Activated CD8-positive, alpha-beta memory T cell treated with anti-CD3 and anti-CD28 coated beads for 36 hours (primary cell): ENCODE measurements around the gene RNF227. TPM values are rescaled to one million over a fixed set of nuclear protein-coding genes. Genes with fewer than 3 reads are reported as not detected.
"Not testable (repeated sequence)": the region's sequence is repeated elsewhere in the genome, so short reads cannot be mapped to it uniquely, and the experiment has no call there.

Experiments used
- CTCF ChIA-PET: fragments of 350-600 bp; sonication (Branson Sonifier 250); formaldehyde crosslinking; loops from one replicate; lab custom pipeline; 2021; ENCODE audit warnings: antibody characterized with exemption; lab: Charles Lee
- POLR2A ChIA-PET: fragments of 350-600 bp; sonication (Branson Sonifier 250); formaldehyde crosslinking; loops from one replicate; lab custom pipeline; 2021; ENCODE audit warnings: antibody characterized with exemption; lab: Charles Lee
- total RNA-seq, 2 experiments: library from RNA; stranded (reverse); gene quantifications; one replicate each; pipeline ENCODE4 v1.2.3, GENCODE V29; 2021

RNF227 gene
- total RNA-seq: 1 to 10 TPM; 4.4 to 4.5 TPM

- CTCF ChIA-PET: interaction anchor here (0.8 to 3.5 kb wide), 13 partner anchors 10 to 224 kb away, joined by 3 to 34 read pairs (median 3); partner anchors contain the start of genes CNTROB and TRAPPC1
Observed at GRCh38 chr17:7915611-7916384, at the start of gene RNF227. Gene RNF227, minus strand, starts transcription at chr17:7916289. Its CDS starts 94 bp downstream, at chr17:7916195.

GRCh38 chr17:7961421-7961820 lies 45.3 kb upstream of the RNF227 start:
- POLR2A ChIA-PET: no interaction called here
- CTCF ChIA-PET: interaction anchor here (1.2 kb wide), 1 partner anchor 17 kb away, joined by 4 read pairs; no protein-coding TSS in a partner anchor

More at GRCh38 chr17:7915611-7916384, at the start of gene RNF227:
- POLR2A ChIA-PET: interaction anchor here (0.8 to 2.5 kb wide), 6 partner anchors 14 to 158 kb away, joined by 3 to 15 read pairs (median 4); partner anchors contain the start of genes CNTROB, KCNAB3, NAA38 and TRAPPC1

GRCh38 chr17:7959503-7960253 lies 43.6 kb upstream of the RNF227 start:
- CTCF ChIA-PET: no interaction called here
- POLR2A ChIA-PET: no interaction called here

GRCh38 chr17:7956228-7956965 lies 40.3 kb upstream of the RNF227 start:
- CTCF ChIA-PET: interaction anchor here (0.6 to 1.6 kb wide), 2 partner anchors 34 to 626 kb away, joined by 3 to 6 read pairs; no protein-coding TSS in a partner anchor
- POLR2A ChIA-PET: no interaction called here

GRCh38 chr17:7955414-7956227 lies 39.5 kb upstream of the RNF227 start:
- CTCF ChIA-PET: interaction anchor here (0.6 to 1.6 kb wide), 2 partner anchors 35 to 627 kb away, joined by 3 to 6 read pairs; no protein-coding TSS in a partner anchor
- POLR2A ChIA-PET: no interaction called here

- CTCF ChIA-PET: interaction anchor here (1.2 kb wide), 1 partner anchor 18 kb away, joined by 3 read pairs; no protein-coding TSS in a partner anchor
- POLR2A ChIA-PET: not testable (repeated sequence)
Observed at GRCh38 chr17:7953266-7953665, 37.2 kb upstream of the RNF227 start.

GRCh38 chr17:7951143-7951792 lies 35.2 kb upstream of the RNF227 start:
- ChIA-PET POLR2A (no interaction called here), CTCF (interaction anchor here (0.6 to 1.1 kb wide), 4 partner anchors 26 to 38 kb away, joined by 3 to 4 read pairs (median 3); no protein-coding TSS in a partner anchor)

- ChIA-PET POLR2A (no interaction called here), CTCF (interaction anchor here (0.6 to 1.0 kb wide), 3 partner anchors 35 to 772 kb away, joined by 3 read pairs; no protein-coding TSS in a partner anchor)
Observed at GRCh38 chr17:7950578-7950977, 34.5 kb upstream of the RNF227 start.

GRCh38 chr17:7947651-7948050 lies 31.6 kb upstream of the RNF227 start:
- ChIA-PET POLR2A (no interaction called here), CTCF (no interaction called here)

- POLR2A ChIA-PET: interaction anchor here (0.6 to 1.3 kb wide), 2 partner anchors 14 to 72 kb away, joined by 3 to 4 read pairs; no protein-coding TSS in a partner anchor
Observed at GRCh38 chr17:7946441-7946840, 30.4 kb upstream of the RNF227 start.

GRCh38 chr17:7945651-7946050 lies 29.6 kb upstream of the RNF227 start:
- CTCF ChIA-PET: interaction anchor here (0.9 kb wide), 1 partner anchor 117 kb away, joined by 3 read pairs; no protein-coding TSS in a partner anchor
- POLR2A ChIA-PET: interaction anchor here (1.3 kb wide), 1 partner anchor 13 kb away, joined by 3 read pairs; no protein-coding TSS in a partner anchor

More at GRCh38 chr17:7946441-7946840, 30.4 kb upstream of the RNF227 start:
- CTCF ChIA-PET: no interaction called here

GRCh38 chr17:7944326-7944725 lies 28.2 kb upstream of the RNF227 start:
- ChIA-PET POLR2A (no interaction called here), CTCF (interaction anchor here (0.8 to 2.9 kb wide), 4 partner anchors 17 to 117 kb away, joined by 3 to 13 read pairs (median 4); no protein-coding TSS in a partner anchor)

- POLR2A ChIA-PET: interaction anchor here (0.6 kb wide), 1 partner anchor 84 kb away, joined by 3 read pairs; no protein-coding TSS in a partner anchor
- CTCF ChIA-PET: interaction anchor here (2.9 kb wide), 1 partner anchor 46 kb away, joined by 13 read pairs; no protein-coding TSS in a partner anchor
Observed at GRCh38 chr17:7943291-7943690, 27.2 kb upstream of the RNF227 start.

- ChIA-PET CTCF (interaction anchor here (1.0 to 1.4 kb wide), 2 partner anchors 49 to 138 kb away, joined by 3 to 4 read pairs; no protein-coding TSS in a partner anchor), POLR2A (no interaction called here)
Observed at GRCh38 chr17:7940743-7941142, 24.7 kb upstream of the RNF227 start.

GRCh38 chr17:7940034-7940433 lies 23.9 kb upstream of the RNF227 start:
- ChIA-PET POLR2A (no interaction called here), CTCF (interaction anchor here (1.2 to 1.4 kb wide), 2 partner anchors 50 to 139 kb away, joined by 3 to 4 read pairs; no protein-coding TSS in a partner anchor)

GRCh38 chr17:7935859-7936258 lies 19.8 kb upstream of the RNF227 start:
- ChIA-PET CTCF (interaction anchor here (1.7 kb wide), 1 partner anchor 42 kb away, joined by 3 read pairs; no protein-coding TSS in a partner anchor), POLR2A (no interaction called here)
